K562 (cell line): ENCODE data around the gene FOXJ1.

Experiments used
- CBX5 ChIP-seq: IDR thresholded peaks from 2 replicates; pipeline ENCODE4 v1.6.1; 2014; ENCODE audit warnings: low read depth, borderline replicate concordance
- POLR2A ChIP-seq: fragments of 450-650 bp; conservative IDR thresholded peaks from 2 replicates; pipeline ENCODE4 v1.6.1; 2016
- TAF1 ChIP-seq: IDR thresholded peaks from 2 replicates; pipeline ENCODE4 v1.6.1; 2011; ENCODE audit warnings: mild to moderate bottlenecking, low read length, moderate library complexity; ENCODE audit not compliant: insufficient read depth, control insufficient read depth, severe bottlenecking; ENCODE audit errors: extremely low read depth
- ZNF445 ChIP-seq: fragments of 250-450 bp; sonication (Bioruptor Pico); IDR thresholded peaks from 2 replicates; pipeline ENCODE4 v1.4.0; 2020; ENCODE audit warnings: low read depth, mild to moderate bottlenecking, moderate library complexity
- ZNF785 ChIP-seq: fragments of 250-450 bp; sonication (Bioruptor Pico); IDR thresholded peaks from 2 replicates; pipeline ENCODE4 v1.4.0; 2020; ENCODE audit warnings: mild to moderate bottlenecking
- TF ChIP-seq, protein P1 (sequence below), 3 experiments: IDR thresholded peaks in 2 of 3; conservative IDR thresholded peaks in 1 of 3; 2 replicates each; pipeline ENCODE4 v1.5.1; 2011 to 2012; ENCODE audit warnings: low read length in 3 of 3, mild to moderate bottlenecking in 3 of 3, control low read depth in 2 of 3, improper control_type of control experiment in 1 of 3, inconsistent platforms in 1 of 3, low read depth in 1 of 3, mixed read lengths in 1 of 3, moderate library complexity in 1 of 3; ENCODE audit not compliant: insufficient read depth in 2 of 3

DNA sequence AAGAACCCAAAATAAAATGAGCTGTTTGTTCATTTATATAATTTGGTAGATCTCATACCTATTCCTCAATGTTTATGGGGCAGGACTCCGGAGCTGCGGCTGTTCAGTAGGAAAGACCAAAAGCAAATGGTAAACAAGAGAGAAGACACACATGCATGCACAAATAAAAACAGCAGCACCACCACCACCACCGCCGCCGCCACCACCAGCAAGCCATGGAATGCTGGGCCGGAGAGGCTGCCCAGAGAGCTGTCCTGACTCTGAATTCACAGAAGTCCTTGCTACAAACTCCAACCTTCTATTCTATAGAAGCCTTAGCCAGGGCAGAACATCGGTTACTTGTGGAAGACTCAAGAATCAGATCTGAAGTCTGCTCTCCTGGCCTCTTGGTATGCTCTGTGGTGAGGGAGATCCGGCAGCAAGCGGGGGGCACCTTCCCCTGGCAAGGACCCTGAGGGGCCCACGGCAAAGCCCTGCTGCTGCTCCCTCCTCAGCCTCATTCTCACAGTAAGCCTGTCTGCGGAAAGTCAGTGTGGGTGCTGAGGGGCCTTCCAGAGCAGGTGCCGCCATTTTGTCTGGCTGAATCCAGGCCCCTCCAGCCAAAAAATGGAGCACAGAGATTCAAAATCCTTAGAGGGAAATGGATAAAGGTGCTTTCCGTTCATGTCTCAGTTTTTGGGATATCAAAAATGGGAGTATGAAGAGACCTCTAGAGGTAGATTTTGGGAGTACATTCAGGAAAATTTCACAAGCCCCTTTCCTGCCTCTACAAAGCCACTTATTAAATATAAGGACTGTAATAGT is 6.4 kb upstream of the FOXJ1 start:
- no peak for TF ChIP-seq POLR2A
- TF ChIP-seq, protein P1, sequence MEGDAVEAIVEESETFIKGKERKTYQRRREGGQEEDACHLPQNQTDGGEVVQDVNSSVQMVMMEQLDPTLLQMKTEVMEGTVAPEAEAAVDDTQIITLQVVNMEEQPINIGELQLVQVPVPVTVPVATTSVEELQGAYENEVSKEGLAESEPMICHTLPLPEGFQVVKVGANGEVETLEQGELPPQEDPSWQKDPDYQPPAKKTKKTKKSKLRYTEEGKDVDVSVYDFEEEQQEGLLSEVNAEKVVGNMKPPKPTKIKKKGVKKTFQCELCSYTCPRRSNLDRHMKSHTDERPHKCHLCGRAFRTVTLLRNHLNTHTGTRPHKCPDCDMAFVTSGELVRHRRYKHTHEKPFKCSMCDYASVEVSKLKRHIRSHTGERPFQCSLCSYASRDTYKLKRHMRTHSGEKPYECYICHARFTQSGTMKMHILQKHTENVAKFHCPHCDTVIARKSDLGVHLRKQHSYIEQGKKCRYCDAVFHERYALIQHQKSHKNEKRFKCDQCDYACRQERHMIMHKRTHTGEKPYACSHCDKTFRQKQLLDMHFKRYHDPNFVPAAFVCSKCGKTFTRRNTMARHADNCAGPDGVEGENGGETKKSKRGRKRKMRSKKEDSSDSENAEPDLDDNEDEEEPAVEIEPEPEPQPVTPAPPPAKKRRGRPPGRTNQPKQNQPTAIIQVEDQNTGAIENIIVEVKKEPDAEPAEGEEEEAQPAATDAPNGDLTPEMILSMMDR (IDR thresholded peaks at IDR 0.05 in 2 of 3, conservative IDR thresholded peaks at IDR 0.05 in 1 of 3; ENCODE audit: insufficient read depth in 2 of 3, low read depth in 1 of 3, low read length in 3 of 3): peak; percentile 11 to 53 (median 49); a peak in 4 of 6 replicates
- no peak for TF ChIP-seq TAF1
- no peak for TF ChIP-seq ZNF445
- no peak for TF ChIP-seq ZNF785 (CRISPR knock-in tag)
- TF ChIP-seq CBX5: no peak
